Spinal cord (tissue), 10 donors: ENCODE results near the gene OR6K6. TPM values are rescaled to one million over a fixed set of nuclear protein-coding genes. Genes with fewer than 3 reads are reported as not detected.

ENCODE experiments used
- DNase-seq, 6 donors: peaks; one replicate each; pipeline versions ENCODE4 v3.0.0 to v3.0.0-alpha.2; 2013 to 2015; ENCODE audit warnings: low spot score in 6 of 6, low read depth in 4 of 6
- H3K27ac ChIP-seq: one replicate; pipeline ENCODE4 v1.5.1; 2013; ENCODE audit warnings: low read depth, low read length, control low read depth
- H3K27me3 ChIP-seq: one replicate; pipeline ENCODE4 v1.6.1; 2013; ENCODE audit warnings: low read length; ENCODE audit not compliant: control insufficient read depth, insufficient read depth
- H3K36me3 ChIP-seq: one replicate; pipeline ENCODE4 v1.6.1; 2013; ENCODE audit warnings: low read length; ENCODE audit not compliant: control insufficient read depth, insufficient read depth
- H3K4me1 ChIP-seq: one replicate; pipeline ENCODE4 v1.6.1; 2013; ENCODE audit warnings: low read length; ENCODE audit not compliant: control insufficient read depth, insufficient read depth
- H3K4me3 ChIP-seq: one replicate; pipeline ENCODE4 v1.5.1; 2013; ENCODE audit warnings: low read depth, low read length, control low read depth
- H3K9me3 ChIP-seq: one replicate; pipeline ENCODE4 v1.6.1; 2013; ENCODE audit warnings: low read length; ENCODE audit not compliant: control insufficient read depth, insufficient read depth
- WGBS: methylation state at CpG from one replicate; pipeline ENCODE4 v1.1.5; 2013; ENCODE audit warnings: missing lambda C conversion rate; ENCODE audit not compliant: insufficient coverage; 5-methylcytosine and 5-hydroxymethylcytosine counted together
- polyA plus RNA-seq, 2 donors: library from polyadenylated mRNA; unstranded; fragments of 120-200 nt; gene quantifications; one replicate each; pipeline ENCODE4 v1.2.1, GENCODE V29; 2013; ENCODE audit not compliant: insufficient read length in 2 of 2
- total RNA-seq, 2 donors: library from RNA; depleted of rRNA in 1 of 2; stranded (reverse); fragments of 120-200 nt in 1 of 2; fragments of >200 nt in 1 of 2; gene quantifications; one replicate each; pipeline versions ENCODE4 v1.2.3 to v1.2.4, GENCODE V29; 2013 to 2014
- donor health status: healthy.

The OR6K6 gene
- total and polyA plus RNA-seq, 4 donors = not detected

GRCh38 chr1:158728510-158729225 is 25.9 kb upstream of the OR6K6 start:
- Histone ChIP-seq H3K27me3 (no peaks in the 10 kb centered on the region), H3K36me3 (no peaks in the 10 kb centered on the region), H3K9me3 (no peaks in the 10 kb centered on the region), H3K27ac (no peak overlapping the region), H3K4me3 (no peak overlapping the region), H3K4me1 (no peaks in the 10 kb centered on the region)
- no peak for DNase-seq
- WGBS = no CpG with 5 or more reads among the region's 3 CpGs

GRCh38 chr1:158730453-158730852 is 24.1 kb upstream of the OR6K6 start:
- no peaks in the 10 kb centered on the region for H3K9me3 ChIP-seq
- DNase-seq = no peak
- H3K4me3 ChIP-seq = no peak overlapping the region
- H3K27me3 ChIP-seq = no peaks in the 10 kb centered on the region
- WGBS = no CpG with 5 or more reads among the region's 4 CpGs
- H3K36me3 ChIP-seq = no peaks in the 10 kb centered on the region
- H3K4me1 ChIP-seq = no peaks in the 10 kb centered on the region
- no peak overlapping the region for H3K27ac ChIP-seq

GRCh38 chr1:158731707-158732106 is 22.8 kb upstream of the OR6K6 start:
- 77% methylated on average over 4 of the region's 4 CpGs for WGBS
- Histone ChIP-seq H3K9me3 (no peaks in the 10 kb centered on the region), H3K4me3 (no peak overlapping the region), H3K27ac (no peak overlapping the region), H3K36me3 (no peaks in the 10 kb centered on the region), H3K27me3 (no peaks in the 10 kb centered on the region), H3K4me1 (no peaks in the 10 kb centered on the region)
- no peak for DNase-seq

GRCh38 chr1:158732524-158732923 is 22.0 kb upstream of the OR6K6 start:
- DNase-seq = no peak
- H3K4me3 ChIP-seq = no peak overlapping the region
- no peaks in the 10 kb centered on the region for H3K4me1 ChIP-seq
- H3K36me3 ChIP-seq = no peaks in the 10 kb centered on the region
- no peaks in the 10 kb centered on the region for H3K9me3 ChIP-seq
- H3K27me3 ChIP-seq = no peaks in the 10 kb centered on the region
- WGBS = 69% methylated on average over 1 of the region's 2 CpGs
- H3K27ac ChIP-seq = no peak overlapping the region

- Histone ChIP-seq H3K27me3 (no peaks in the 10 kb centered on the region), H3K27ac (no peak overlapping the region), H3K4me1 (no peaks in the 10 kb centered on the region), H3K36me3 (no peaks in the 10 kb centered on the region), H3K4me3 (no peak overlapping the region), H3K9me3 (no peaks in the 10 kb centered on the region)
- DNase-seq = no peak
Observed at GRCh38 chr1:158735848-158736247, 18.7 kb upstream of the OR6K6 start.

- Histone ChIP-seq H3K9me3 (no peaks in the 10 kb centered on the region), H3K4me1 (no peaks in the 10 kb centered on the region), H3K27me3 (no peaks in the 10 kb centered on the region), H3K36me3 (no peaks in the 10 kb centered on the region), H3K4me3 (no peak overlapping the region), H3K27ac (no peak overlapping the region)
- WGBS = 92% methylated on average over 5 of the region's 9 CpGs
- no peak for DNase-seq
Observed at GRCh38 chr1:158752155-158752712, 2.3 kb upstream of the OR6K6 start.

GRCh38 chr1:158771950-158772866 is 17.7 kb downstream of the OR6K6 start, which contains the start of gene OR6N1:
TSS of gene OR6N1 (minus strand) at chr1:158772195. CDS start at chr1:158766682, 5,513 bp downstream.
- DNase-seq = no peak
- H3K4me3 ChIP-seq = no peak within 1 kb of the TSS
- 82% methylated on average over 2 of the region's 6 CpGs for WGBS
- no peak within 1 kb of the TSS for H3K27ac ChIP-seq
- no peaks in the 10 kb centered on the region for H3K27me3 ChIP-seq
- no peaks in the 10 kb centered on the region for H3K4me1 ChIP-seq
- H3K36me3 ChIP-seq = no peaks in the 10 kb centered on the region
- H3K9me3 ChIP-seq = no peaks in the 10 kb centered on the region

- no peak within 1 kb of the TSS for H3K27ac ChIP-seq
- H3K27me3 ChIP-seq = no peaks in the 10 kb centered on the region
- no peak for DNase-seq
- no peaks in the 10 kb centered on the region for H3K36me3 ChIP-seq
- no peaks in the 10 kb centered on the region for H3K4me1 ChIP-seq
- no peaks in the 10 kb centered on the region for H3K9me3 ChIP-seq
- H3K4me3 ChIP-seq = no peak within 1 kb of the TSS
Observed at GRCh38 chr1:158781104-158781503, 26.6 kb downstream of the OR6K6 start, which contains the start of gene OR6N2. TSS of gene OR6N2 (minus strand) at chr1:158781204. CDS start at chr1:158777635, 3,569 bp downstream.

GRCh38 chr1:158793604-158794003 is 39.1 kb downstream of the OR6K6 start:
- no CpG with 5 or more reads among the region's 2 CpGs for WGBS
- DNase-seq = no peak
- no peak overlapping the region for H3K4me3 ChIP-seq

More at GRCh38 chr1:158793604-158794003, 39.1 kb downstream of the OR6K6 start:
- no peaks in the 10 kb centered on the region for H3K36me3 ChIP-seq
- H3K27me3 ChIP-seq = no peaks in the 10 kb centered on the region
- H3K9me3 ChIP-seq = no peaks in the 10 kb centered on the region
- no peak overlapping the region for H3K27ac ChIP-seq
- H3K4me1 ChIP-seq = no peaks in the 10 kb centered on the region
